OCI-LY3 (cell line): Measurements from ENCODE around the gene CYP2J2.

Experiments used
- H2AFZ ChIP-seq: fragments of 200-600, 300-600 bp; shearing (Covaris generic); 2 replicates; pipeline ENCODE4 v1.6.0; 2014; ENCODE audit warnings: antibody characterized with exemption, low read depth, low read length
- H3K27ac ChIP-seq: fragments of 200-600, 300-600 bp; sonication (generic); 2 replicates; pipeline ENCODE4 v1.5.1; 2014; ENCODE audit warnings: mild to moderate bottlenecking, low read length, moderate library complexity, mixed read lengths
- H3K27me3 ChIP-seq: fragments of 200-600, 300-600 bp; sonication (generic); 2 replicates; pipeline ENCODE4 v1.6.1; 2014; ENCODE audit warnings: low read depth, low read length, mixed read lengths
- H3K36me3 ChIP-seq: fragments of 200-600, 300-600 bp; sonication (generic); replicated peaks from 2 replicates; pipeline ENCODE3; 2014; ENCODE audit warnings: low read depth, low read length, mixed read lengths
- H3K4me1 ChIP-seq: fragments of 300-600, 200-600 bp; sonication (generic); 2 replicates; pipeline ENCODE4 v1.6.1; 2014; ENCODE audit warnings: low read length, mixed read lengths
- H3K4me2 ChIP-seq: fragments of 200-600, 300-600 bp; sonication (generic); 2 replicates; pipeline ENCODE4 v1.6.1; 2014; ENCODE audit warnings: low read length, mixed read lengths
- H3K4me3 ChIP-seq: fragments of 300-600, 200-600 bp; sonication (generic); 2 replicates; pipeline ENCODE4 v1.5.1; 2014; ENCODE audit warnings: antibody characterized with exemption, mild to moderate bottlenecking, low read length, moderate library complexity
- H3K79me2 ChIP-seq: fragments of 300-600, 200-600 bp; shearing (Covaris generic); 2 replicates; pipeline ENCODE4 v1.6.1; 2014; ENCODE audit warnings: mild to moderate bottlenecking, low read length, mixed read lengths
- H3K9ac ChIP-seq: fragments of 300-600, 200-600 bp; shearing (Covaris generic); 2 replicates; pipeline ENCODE4 v1.6.0; 2014; ENCODE audit warnings: mild to moderate bottlenecking, low read length, moderate library complexity
- H3K9me3 ChIP-seq: fragments of 200-600, 300-600 bp; shearing (Covaris generic); 2 replicates; pipeline ENCODE4 v1.6.1; 2014; ENCODE audit warnings: low read length, mixed read lengths; ENCODE audit not compliant: insufficient read depth
- H4K20me1 ChIP-seq: fragments of 200-600, 300-600 bp; sonication (generic); 2 replicates; pipeline ENCODE4 v1.6.1; 2016; ENCODE audit warnings: low read length, mixed read lengths; ENCODE audit not compliant: insufficient read depth
- EZH2phosphoT487 ChIP-seq: fragments of 200-600 bp; shearing (Covaris generic); IDR thresholded peaks from 2 replicates; pipeline ENCODE4 v1.6.1; 2018; ENCODE audit warnings: antibody characterized with exemption, mixed run types, low read depth
- TF ChIP-seq, protein P1 (sequence below): fragments of 200-600, 300-600 bp; sonication (generic); IDR thresholded peaks from 2 replicates; pipeline ENCODE4 v1.5.1; 2014; ENCODE audit warnings: antibody characterized with exemption, low read length, low read depth

The CYP2J2 gene

GRCh38 chr1:59967780-59968179 is 41.2 kb upstream of the CYP2J2 start:
- Histone ChIP-seq H2AFZ (no peak overlapping the region), H3K9ac (no peak overlapping the region), H3K27me3 (no peaks in the 10 kb centered on the region), H3K4me1 (no peaks in the 10 kb centered on the region), H3K9me3 (no peaks in the 10 kb centered on the region), H3K4me3 (no peak overlapping the region), H3K4me2 (no peak overlapping the region), H3K36me3 (no peaks in the 10 kb centered on the region), H3K79me2 (no peaks in the 10 kb centered on the region), H3K27ac (no peak overlapping the region), H4K20me1 (no peaks in the 10 kb centered on the region)
- TF ChIP-seq, protein P1, sequence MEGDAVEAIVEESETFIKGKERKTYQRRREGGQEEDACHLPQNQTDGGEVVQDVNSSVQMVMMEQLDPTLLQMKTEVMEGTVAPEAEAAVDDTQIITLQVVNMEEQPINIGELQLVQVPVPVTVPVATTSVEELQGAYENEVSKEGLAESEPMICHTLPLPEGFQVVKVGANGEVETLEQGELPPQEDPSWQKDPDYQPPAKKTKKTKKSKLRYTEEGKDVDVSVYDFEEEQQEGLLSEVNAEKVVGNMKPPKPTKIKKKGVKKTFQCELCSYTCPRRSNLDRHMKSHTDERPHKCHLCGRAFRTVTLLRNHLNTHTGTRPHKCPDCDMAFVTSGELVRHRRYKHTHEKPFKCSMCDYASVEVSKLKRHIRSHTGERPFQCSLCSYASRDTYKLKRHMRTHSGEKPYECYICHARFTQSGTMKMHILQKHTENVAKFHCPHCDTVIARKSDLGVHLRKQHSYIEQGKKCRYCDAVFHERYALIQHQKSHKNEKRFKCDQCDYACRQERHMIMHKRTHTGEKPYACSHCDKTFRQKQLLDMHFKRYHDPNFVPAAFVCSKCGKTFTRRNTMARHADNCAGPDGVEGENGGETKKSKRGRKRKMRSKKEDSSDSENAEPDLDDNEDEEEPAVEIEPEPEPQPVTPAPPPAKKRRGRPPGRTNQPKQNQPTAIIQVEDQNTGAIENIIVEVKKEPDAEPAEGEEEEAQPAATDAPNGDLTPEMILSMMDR: no peak
- no peak for TF ChIP-seq EZH2phosphoT487

DNA sequence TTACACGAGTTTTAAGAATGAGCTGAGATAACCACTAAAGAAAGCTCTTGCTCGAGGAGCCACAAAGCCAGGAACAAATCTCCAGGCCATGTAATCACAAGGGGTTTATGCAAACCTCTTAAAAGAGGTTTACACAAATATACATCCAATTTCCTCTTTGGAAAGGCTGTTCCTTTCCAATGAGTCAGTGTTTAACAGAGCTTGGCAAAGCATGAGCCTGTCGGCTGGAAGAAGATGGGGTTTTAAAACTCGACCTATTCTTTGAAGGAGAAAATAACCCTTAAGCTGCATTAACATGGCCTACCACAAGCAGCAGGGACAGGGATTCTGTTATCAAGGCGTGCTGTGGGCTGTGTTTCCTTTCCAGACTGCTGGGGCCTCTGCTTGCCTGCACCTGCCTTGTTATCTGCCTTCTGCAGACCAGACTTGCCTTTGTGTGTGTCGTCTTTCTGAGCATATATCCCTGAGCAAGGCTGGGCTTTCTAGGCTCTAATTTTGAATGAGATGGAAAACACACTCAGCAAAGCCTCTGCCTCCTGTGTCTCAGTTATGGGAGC is 40.6 kb upstream of the CYP2J2 start:
- Histone ChIP-seq H4K20me1 (no peaks in the 10 kb centered on the region), H3K4me1 (no peaks in the 10 kb centered on the region), H3K9ac (no peak overlapping the region), H3K36me3 (no peaks in the 10 kb centered on the region), H3K4me3 (no peak overlapping the region), H3K27me3 (no peaks in the 10 kb centered on the region), H3K4me2 (no peak overlapping the region), H3K27ac (no peak overlapping the region), H3K79me2 (no peaks in the 10 kb centered on the region), H2AFZ (no peak overlapping the region), H3K9me3 (no peaks in the 10 kb centered on the region)
- TF ChIP-seq, protein P1: no peak
- no peak for TF ChIP-seq EZH2phosphoT487

GRCh38 chr1:59952065-59952464 is 25.5 kb upstream of the CYP2J2 start:
- Histone ChIP-seq H3K9me3 (no peaks in the 10 kb centered on the region), H4K20me1 (no peaks in the 10 kb centered on the region), H3K4me1 (peaks cover 5% of the 10 kb centered on the region; the same call in 1 of the 2 replicates), H2AFZ (no peak overlapping the region), H3K9ac (no peak overlapping the region), H3K27me3 (no peaks in the 10 kb centered on the region), H3K36me3 (no peaks in the 10 kb centered on the region), H3K4me3 (no peak overlapping the region), H3K79me2 (no peaks in the 10 kb centered on the region), H3K27ac (no peak overlapping the region), H3K4me2 (no peak overlapping the region)
- TF ChIP-seq, protein P1: no peak

DNA sequence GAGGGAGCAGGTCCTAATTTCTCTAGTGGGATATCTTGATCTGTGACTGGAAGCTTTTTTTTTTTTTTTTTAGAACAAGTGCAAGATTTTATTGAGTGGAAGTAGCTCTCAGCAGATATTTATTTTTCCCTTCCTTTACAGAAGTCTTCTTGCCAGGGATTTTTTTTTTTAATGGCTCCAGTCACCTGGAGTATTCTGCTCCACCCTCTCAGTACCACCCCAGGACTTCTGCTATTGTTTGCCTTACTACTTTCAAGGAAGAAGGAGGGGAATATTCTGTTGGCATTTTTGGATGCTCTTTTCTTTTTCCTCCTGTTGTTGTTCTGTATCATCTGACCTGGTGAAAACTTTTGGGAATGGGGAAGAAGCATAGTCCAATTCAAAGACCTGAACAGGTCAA is 23.1 kb upstream of the CYP2J2 start:
- Histone ChIP-seq H3K36me3 (no peaks in the 10 kb centered on the region), H4K20me1 (no peaks in the 10 kb centered on the region), H3K4me1 (peaks cover 5% of the 10 kb centered on the region; the same call in 1 of the 2 replicates), H2AFZ (no peak overlapping the region), H3K9me3 (no peaks in the 10 kb centered on the region), H3K79me2 (no peaks in the 10 kb centered on the region), H3K4me3 (no peak overlapping the region), H3K27ac (no peak overlapping the region), H3K9ac (no peak overlapping the region), H3K27me3 (no peaks in the 10 kb centered on the region), H3K4me2 (no peak overlapping the region)
- TF ChIP-seq, protein P1: no peak
- TF ChIP-seq EZH2phosphoT487: no peak
